Brain microvascular endothelial cell (primary cell): ENCODE data around the gene SSU72.

Experiments used
- DNase-seq: peaks from one replicate; pipeline ENCODE4 v3.0.0-alpha.2; 2020
- H3K27ac ChIP-seq: fragments of 250-450 bp; sonication (Bioruptor Pico); 2 replicates; pipeline ENCODE4 v1.5.1; 2020; ENCODE audit warnings: mild to moderate bottlenecking, moderate library complexity
- H3K27me3 ChIP-seq: fragments of 250-450 bp; sonication (Bioruptor Pico); replicated peaks from 2 replicates; pipeline ENCODE4 v1.5.1; 2020; ENCODE audit warnings: mild to moderate bottlenecking
- H3K36me3 ChIP-seq: fragments of 250-450 bp; sonication (Bioruptor Pico); replicated peaks from 2 replicates; pipeline ENCODE4 v1.5.1; 2020; ENCODE audit warnings: mild to moderate bottlenecking
- H3K4me3 ChIP-seq: 2 replicates; pipeline ENCODE4 v1.5.1; 2011; ENCODE audit warnings: low read depth, mild to moderate bottlenecking, control low read depth, low read length, moderate library complexity
- in situ Hi-C: cut with HindIII; loops from 2 replicates; pipeline ENCODE4 v1.10.0; 2017; ENCODE audit warnings: low sequenced_read_pairs, low pct_ligation_motif_present
- TF ChIP-seq, protein P1 (sequence below): IDR thresholded peaks from 2 replicates; pipeline ENCODE4 v1.5.1; 2011; ENCODE audit warnings: low read depth, mild to moderate bottlenecking, moderate library complexity, low read length, control low read depth, inconsistent platforms; ENCODE audit errors: missing control alignments

SSU72 gene

DNA sequence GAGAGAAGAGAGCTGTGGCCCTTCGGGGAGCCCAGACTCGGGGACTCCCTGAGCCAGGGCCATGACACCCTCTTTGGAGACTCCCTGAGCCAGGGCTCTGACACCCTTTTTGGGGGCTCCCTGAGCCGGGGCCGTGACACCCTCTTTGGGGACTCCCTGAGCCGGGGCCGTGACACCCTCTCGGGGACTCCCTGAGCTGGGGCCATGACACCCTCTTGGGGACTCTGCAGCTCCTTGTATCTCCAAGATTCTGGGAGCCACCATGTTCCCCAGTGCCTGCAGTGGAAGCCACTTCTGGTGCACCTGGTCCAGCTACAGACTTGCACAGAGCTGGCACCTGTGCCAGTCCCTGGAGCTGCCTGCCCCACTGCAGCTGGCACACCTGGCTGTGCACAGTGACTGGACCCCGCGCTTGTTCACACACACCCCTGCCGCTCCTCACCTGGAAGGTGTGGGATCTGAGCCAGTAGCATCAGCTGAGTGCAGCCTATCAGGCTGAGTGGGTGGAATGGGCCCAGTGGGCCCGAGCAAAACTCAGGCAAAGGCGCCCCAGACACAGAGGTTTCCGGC lies 3.8 kb upstream of the SSU72 start:
- H3K27ac ChIP-seq = no peak overlapping the region
- no peak overlapping the region for H3K4me3 ChIP-seq
- H3K36me3 ChIP-seq = no peaks in the 10 kb centered on the region
- DNase-seq = no peak
- in situ Hi-C loops = no loop called here
- TF ChIP-seq, protein P1, sequence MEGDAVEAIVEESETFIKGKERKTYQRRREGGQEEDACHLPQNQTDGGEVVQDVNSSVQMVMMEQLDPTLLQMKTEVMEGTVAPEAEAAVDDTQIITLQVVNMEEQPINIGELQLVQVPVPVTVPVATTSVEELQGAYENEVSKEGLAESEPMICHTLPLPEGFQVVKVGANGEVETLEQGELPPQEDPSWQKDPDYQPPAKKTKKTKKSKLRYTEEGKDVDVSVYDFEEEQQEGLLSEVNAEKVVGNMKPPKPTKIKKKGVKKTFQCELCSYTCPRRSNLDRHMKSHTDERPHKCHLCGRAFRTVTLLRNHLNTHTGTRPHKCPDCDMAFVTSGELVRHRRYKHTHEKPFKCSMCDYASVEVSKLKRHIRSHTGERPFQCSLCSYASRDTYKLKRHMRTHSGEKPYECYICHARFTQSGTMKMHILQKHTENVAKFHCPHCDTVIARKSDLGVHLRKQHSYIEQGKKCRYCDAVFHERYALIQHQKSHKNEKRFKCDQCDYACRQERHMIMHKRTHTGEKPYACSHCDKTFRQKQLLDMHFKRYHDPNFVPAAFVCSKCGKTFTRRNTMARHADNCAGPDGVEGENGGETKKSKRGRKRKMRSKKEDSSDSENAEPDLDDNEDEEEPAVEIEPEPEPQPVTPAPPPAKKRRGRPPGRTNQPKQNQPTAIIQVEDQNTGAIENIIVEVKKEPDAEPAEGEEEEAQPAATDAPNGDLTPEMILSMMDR = no peak
- no peaks in the 10 kb centered on the region for H3K27me3 ChIP-seq

GRCh38 chr1:1577367-1578011 lies 2.8 kb upstream of the SSU72 start:
- Histone ChIP-seq H3K27me3 (no peaks in the 10 kb centered on the region), H3K27ac (no peak overlapping the region), H3K4me3 (no peak overlapping the region), H3K36me3 (no peaks in the 10 kb centered on the region)
- TF ChIP-seq, protein P1 = no peak
- DNase-seq = no peak
- in situ Hi-C loops = no loop called here

DNA sequence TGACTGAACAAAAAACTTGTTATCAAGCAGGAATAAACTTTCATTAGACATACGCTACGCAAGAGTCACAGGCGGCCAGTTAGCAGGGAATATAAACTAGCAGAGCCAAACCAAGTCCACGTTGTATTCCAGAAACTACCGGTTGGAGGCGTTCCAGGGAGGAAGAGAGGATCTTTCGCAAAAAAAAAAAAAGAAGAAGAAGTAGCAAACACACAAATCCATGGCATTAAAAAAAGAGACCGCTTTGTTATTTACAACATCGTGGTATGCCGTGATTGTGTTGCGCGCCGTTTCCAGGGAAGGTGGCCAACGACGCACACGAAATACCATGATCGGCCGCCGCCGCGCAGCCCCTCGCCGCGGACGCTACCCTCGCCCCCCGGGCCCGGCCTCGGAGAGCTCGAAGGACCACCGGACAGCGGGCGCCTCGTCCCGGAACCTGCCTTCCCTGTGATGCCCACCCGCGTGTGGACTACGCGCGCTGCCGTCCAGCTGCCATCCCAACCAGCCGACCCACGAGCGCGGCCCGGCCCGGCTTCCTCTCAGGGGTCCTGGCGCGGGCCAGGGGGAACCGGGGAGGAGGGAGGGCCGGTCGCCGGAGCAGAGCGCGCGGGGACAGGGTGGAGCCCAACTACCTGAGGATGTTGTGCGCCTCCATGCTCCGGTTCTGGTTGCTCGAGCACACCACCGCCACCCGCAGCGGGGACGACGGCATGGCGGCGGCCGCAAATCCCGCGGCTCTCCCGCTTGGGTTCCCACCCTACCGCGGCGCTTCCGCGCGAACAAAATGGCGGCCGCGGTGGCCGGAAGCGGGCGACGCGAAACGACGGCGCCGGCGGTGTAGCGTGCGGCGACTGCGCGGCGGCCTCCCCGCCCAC lies 581 bp downstream of the SSU72 start:
- H3K36me3 ChIP-seq = no peaks in the 10 kb centered on the region
- in situ Hi-C loops = no loop called here
- H3K4me3 ChIP-seq = peak overlapping the region; percentile 95
- peak; percentile 51 for DNase-seq
- no peaks in the 10 kb centered on the region for H3K27me3 ChIP-seq
- TF ChIP-seq, protein P1 = peak; percentile 55
- peak overlapping the region; percentile 86 for H3K27ac ChIP-seq

GRCh38 chr1:1569341-1569740 lies 5.3 kb downstream of the SSU72 start:
- no peak overlapping the region for H3K27ac ChIP-seq
- in situ Hi-C loops = no loop called here
- peaks cover 7% of the 10 kb centered on the region for H3K36me3 ChIP-seq
- TF ChIP-seq, protein P1 = no peak
- H3K27me3 ChIP-seq = no peaks in the 10 kb centered on the region
- no peak overlapping the region for H3K4me3 ChIP-seq
- no peak for DNase-seq

DNA sequence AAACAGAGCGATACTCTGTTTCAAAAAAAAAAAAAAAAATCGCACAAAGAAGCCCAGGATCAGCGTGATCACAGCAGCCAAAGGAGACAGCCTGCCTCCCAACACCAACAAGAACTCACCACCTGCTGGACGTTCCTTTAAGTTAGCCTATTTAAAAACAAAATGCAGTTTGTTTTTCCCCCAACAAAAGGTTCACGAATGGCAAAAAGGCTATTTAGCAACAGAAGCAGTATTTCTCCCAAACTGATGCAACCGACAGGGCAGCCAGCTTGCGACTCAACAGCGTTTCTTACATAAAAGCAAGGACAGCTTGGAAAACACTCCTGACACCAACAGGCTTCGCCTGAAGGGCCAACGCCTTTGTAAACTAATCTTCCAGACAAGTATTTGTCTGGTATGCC lies 6.8 kb downstream of the SSU72 start:
- Histone ChIP-seq H3K36me3 (peaks cover 16% of the 10 kb centered on the region), H3K27ac (peak overlapping the region; percentile 72), H3K4me3 (no peak overlapping the region), H3K27me3 (no peaks in the 10 kb centered on the region)
- DNase-seq = no peak
- in situ Hi-C loops = no loop called here
- TF ChIP-seq, protein P1 = no peak
